ENCODE data around the gene FEM1B. TPM values are rescaled to one million over a fixed set of nuclear protein-coding genes. Genes with fewer than 3 reads are reported as not detected.

The FEM1B gene
- total and polyA plus RNA-seq, 2 of the 8 experiments (the other 6 are each of a cell fraction or from before 2014, with no cell fraction given): 36.1 to 83.8 TPM

- TF ChIP-seq, protein P1, sequence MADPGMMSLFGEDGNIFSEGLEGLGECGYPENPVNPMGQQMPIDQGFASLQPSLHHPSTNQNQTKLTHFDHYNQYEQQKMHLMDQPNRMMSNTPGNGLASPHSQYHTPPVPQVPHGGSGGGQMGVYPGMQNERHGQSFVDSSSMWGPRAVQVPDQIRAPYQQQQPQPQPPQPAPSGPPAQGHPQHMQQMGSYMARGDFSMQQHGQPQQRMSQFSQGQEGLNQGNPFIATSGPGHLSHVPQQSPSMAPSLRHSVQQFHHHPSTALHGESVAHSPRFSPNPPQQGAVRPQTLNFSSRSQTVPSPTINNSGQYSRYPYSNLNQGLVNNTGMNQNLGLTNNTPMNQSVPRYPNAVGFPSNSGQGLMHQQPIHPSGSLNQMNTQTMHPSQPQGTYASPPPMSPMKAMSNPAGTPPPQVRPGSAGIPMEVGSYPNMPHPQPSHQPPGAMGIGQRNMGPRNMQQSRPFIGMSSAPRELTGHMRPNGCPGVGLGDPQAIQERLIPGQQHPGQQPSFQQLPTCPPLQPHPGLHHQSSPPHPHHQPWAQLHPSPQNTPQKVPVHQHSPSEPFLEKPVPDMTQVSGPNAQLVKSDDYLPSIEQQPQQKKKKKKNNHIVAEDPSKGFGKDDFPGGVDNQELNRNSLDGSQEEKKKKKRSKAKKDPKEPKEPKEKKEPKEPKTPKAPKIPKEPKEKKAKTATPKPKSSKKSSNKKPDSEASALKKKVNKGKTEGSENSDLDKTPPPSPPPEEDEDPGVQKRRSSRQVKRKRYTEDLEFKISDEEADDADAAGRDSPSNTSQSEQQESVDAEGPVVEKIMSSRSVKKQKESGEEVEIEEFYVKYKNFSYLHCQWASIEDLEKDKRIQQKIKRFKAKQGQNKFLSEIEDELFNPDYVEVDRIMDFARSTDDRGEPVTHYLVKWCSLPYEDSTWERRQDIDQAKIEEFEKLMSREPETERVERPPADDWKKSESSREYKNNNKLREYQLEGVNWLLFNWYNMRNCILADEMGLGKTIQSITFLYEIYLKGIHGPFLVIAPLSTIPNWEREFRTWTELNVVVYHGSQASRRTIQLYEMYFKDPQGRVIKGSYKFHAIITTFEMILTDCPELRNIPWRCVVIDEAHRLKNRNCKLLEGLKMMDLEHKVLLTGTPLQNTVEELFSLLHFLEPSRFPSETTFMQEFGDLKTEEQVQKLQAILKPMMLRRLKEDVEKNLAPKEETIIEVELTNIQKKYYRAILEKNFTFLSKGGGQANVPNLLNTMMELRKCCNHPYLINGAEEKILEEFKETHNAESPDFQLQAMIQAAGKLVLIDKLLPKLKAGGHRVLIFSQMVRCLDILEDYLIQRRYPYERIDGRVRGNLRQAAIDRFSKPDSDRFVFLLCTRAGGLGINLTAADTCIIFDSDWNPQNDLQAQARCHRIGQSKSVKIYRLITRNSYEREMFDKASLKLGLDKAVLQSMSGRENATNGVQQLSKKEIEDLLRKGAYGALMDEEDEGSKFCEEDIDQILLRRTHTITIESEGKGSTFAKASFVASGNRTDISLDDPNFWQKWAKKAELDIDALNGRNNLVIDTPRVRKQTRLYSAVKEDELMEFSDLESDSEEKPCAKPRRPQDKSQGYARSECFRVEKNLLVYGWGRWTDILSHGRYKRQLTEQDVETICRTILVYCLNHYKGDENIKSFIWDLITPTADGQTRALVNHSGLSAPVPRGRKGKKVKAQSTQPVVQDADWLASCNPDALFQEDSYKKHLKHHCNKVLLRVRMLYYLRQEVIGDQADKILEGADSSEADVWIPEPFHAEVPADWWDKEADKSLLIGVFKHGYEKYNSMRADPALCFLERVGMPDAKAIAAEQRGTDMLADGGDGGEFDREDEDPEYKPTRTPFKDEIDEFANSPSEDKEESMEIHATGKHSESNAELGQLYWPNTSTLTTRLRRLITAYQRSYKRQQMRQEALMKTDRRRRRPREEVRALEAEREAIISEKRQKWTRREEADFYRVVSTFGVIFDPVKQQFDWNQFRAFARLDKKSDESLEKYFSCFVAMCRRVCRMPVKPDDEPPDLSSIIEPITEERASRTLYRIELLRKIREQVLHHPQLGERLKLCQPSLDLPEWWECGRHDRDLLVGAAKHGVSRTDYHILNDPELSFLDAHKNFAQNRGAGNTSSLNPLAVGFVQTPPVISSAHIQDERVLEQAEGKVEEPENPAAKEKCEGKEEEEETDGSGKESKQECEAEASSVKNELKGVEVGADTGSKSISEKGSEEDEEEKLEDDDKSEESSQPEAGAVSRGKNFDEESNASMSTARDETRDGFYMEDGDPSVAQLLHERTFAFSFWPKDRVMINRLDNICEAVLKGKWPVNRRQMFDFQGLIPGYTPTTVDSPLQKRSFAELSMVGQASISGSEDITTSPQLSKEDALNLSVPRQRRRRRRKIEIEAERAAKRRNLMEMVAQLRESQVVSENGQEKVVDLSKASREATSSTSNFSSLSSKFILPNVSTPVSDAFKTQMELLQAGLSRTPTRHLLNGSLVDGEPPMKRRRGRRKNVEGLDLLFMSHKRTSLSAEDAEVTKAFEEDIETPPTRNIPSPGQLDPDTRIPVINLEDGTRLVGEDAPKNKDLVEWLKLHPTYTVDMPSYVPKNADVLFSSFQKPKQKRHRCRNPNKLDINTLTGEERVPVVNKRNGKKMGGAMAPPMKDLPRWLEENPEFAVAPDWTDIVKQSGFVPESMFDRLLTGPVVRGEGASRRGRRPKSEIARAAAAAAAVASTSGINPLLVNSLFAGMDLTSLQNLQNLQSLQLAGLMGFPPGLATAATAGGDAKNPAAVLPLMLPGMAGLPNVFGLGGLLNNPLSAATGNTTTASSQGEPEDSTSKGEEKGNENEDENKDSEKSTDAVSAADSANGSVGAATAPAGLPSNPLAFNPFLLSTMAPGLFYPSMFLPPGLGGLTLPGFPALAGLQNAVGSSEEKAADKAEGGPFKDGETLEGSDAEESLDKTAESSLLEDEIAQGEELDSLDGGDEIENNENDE (IDR thresholded peaks at IDR 0.05; ENCODE audit: insufficient replicate concordance, low read length): no peak
- TF ChIP-seq HDAC2 (IDR thresholded peaks at IDR 0.05; ENCODE audit: borderline replicate concordance in 1 of 2, low read depth in 2 of 2, low read length in 2 of 2) (no peak), SP1 (IDR thresholded peaks at IDR 0.05; ENCODE audit: low read depth, low read length) (no peak), CTBP2 (IDR thresholded peaks at IDR 0.05; ENCODE audit: borderline replicate concordance, insufficient read depth, insufficient read length, low read length) (no peak), NRF1 (IDR thresholded peaks at IDR 0.05; ENCODE audit: low read depth, low read length) (no peak), TBP (IDR thresholded peaks at IDR 0.05; ENCODE audit: low read depth, low read length) (no peak)
Measured at GRCh38 chr15:68261241-68261640, 16.3 kb upstream of the FEM1B start (continued).

All from H1 (cell line).